ENCODE measurements around the gene UBE2I.
"Not testable (repeated sequence)": the region's sequence is repeated elsewhere in the genome, so short reads cannot be mapped to it uniquely, and the experiment has no call there.

- TF ChIP-seq, protein P1, sequence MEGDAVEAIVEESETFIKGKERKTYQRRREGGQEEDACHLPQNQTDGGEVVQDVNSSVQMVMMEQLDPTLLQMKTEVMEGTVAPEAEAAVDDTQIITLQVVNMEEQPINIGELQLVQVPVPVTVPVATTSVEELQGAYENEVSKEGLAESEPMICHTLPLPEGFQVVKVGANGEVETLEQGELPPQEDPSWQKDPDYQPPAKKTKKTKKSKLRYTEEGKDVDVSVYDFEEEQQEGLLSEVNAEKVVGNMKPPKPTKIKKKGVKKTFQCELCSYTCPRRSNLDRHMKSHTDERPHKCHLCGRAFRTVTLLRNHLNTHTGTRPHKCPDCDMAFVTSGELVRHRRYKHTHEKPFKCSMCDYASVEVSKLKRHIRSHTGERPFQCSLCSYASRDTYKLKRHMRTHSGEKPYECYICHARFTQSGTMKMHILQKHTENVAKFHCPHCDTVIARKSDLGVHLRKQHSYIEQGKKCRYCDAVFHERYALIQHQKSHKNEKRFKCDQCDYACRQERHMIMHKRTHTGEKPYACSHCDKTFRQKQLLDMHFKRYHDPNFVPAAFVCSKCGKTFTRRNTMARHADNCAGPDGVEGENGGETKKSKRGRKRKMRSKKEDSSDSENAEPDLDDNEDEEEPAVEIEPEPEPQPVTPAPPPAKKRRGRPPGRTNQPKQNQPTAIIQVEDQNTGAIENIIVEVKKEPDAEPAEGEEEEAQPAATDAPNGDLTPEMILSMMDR (IDR thresholded peaks at IDR 0.05; ENCODE audit: low read length): not testable (repeated sequence)
- TF ChIP-seq EZH2 (optimal IDR thresholded peaks at IDR 0.05; ENCODE audit: low read depth, low read length); EZH2phosphoT487 (IDR thresholded peaks at IDR 0.05; ENCODE audit: low read length): not testable (repeated sequence)
Measured at GRCh38 chr16:1328136-1328535, 18.7 kb downstream of the UBE2I start.
